Right atrium auricular region (tissue), 2 donors: ENCODE data around the gene RPL35. TPM values are rescaled to one million over a fixed set of nuclear protein-coding genes. Genes with fewer than 3 reads are reported as not detected.

ENCODE experiments used
- DNase-seq: peaks from one replicate; pipeline ENCODE4 v3.0.0-alpha.2; 2019; ENCODE audit warnings: low spot score
- H3K27ac ChIP-seq, 2 donors: fragments of 200-600 bp; sonication (generic); 1 replicate in 1 of 2; 2 replicates in 1 of 2; pipeline ENCODE4 v1.5.1; 2016 to 2019
- H3K27me3 ChIP-seq, 2 donors: fragments of 200-600 bp; sonication (generic); one replicate each; pipeline versions ENCODE4 v1.5.1 to v1.6.0; 2017 to 2019
- H3K36me3 ChIP-seq: fragments of 200-600 bp; sonication (generic); one replicate; pipeline ENCODE4 v1.5.1; 2016
- H3K4me1 ChIP-seq, 2 donors: fragments of 200-600 bp; sonication (generic); one replicate each; pipeline versions ENCODE4 v1.5.1 to v1.6.0; 2017 to 2019
- H3K4me3 ChIP-seq, 2 donors: fragments of 200-600 bp; sonication (generic); 1 replicate in 1 of 2; 2 replicates in 1 of 2; pipeline ENCODE4 v1.5.1; 2017 to 2019; ENCODE audit warnings: mild to moderate bottlenecking in 1 of 2, moderate library complexity in 1 of 2
- H3K9me3 ChIP-seq, 2 donors: fragments of 200-600 bp; sonication (generic); one replicate each; pipeline ENCODE4 v1.5.1; 2019
- CTCF ChIP-seq, 2 donors: fragments of 200-600 bp; sonication (generic); IDR thresholded peaks; one replicate each; pipeline ENCODE4 v1.5.1; 2019; ENCODE audit warnings: antibody characterized with exemption in 2 of 2
- total RNA-seq, 2 donors: library from RNA; depleted of rRNA; stranded (reverse); fragments of >200 nt; gene quantifications; one replicate each; pipeline ENCODE4 v1.1.0, GENCODE V29; 2016

Gene RPL35
- total RNA-seq, 2 donors from 2014 or later = 846 to 1,378 TPM

GRCh38 chr9:124857533-124858162, 4.1 kb downstream of the RPL35 start:
- no peak for TF ChIP-seq CTCF (IDR thresholded peaks at IDR 0.05)
- DNase-seq = no peak
- Histone ChIP-seq H3K4me3 (no peak overlapping the region), H3K27me3 (no peaks in the 10 kb centered on the region), H3K9me3 (no peaks in the 10 kb centered on the region), H3K4me1 (peaks cover 0 to 30% of the 10 kb centered on the region in 2 donors), H3K36me3 (peaks cover 47% of the 10 kb centered on the region), H3K27ac (no peak overlapping the region)

- Histone ChIP-seq H3K9me3 (no peaks in the 10 kb centered on the region), H3K27me3 (no peaks in the 10 kb centered on the region), H3K27ac (no peak overlapping the region), H3K36me3 (peaks cover 47% of the 10 kb centered on the region), H3K4me3 (no peak overlapping the region), H3K4me1 (peaks cover 0 to 36% of the 10 kb centered on the region in 2 donors)
- DNase-seq = no peak
- peak in 1 of 2 donors; percentile 35 for TF ChIP-seq CTCF (IDR thresholded peaks at IDR 0.05)
Observed at GRCh38 chr9:124855944-124856765, 5.6 kb downstream of the RPL35 start.

GRCh38 chr9:124855566-124855943, 6.2 kb downstream of the RPL35 start:
- no peak overlapping the region for H3K27ac ChIP-seq
- peaks cover 41% of the 10 kb centered on the region for H3K36me3 ChIP-seq
- TF ChIP-seq CTCF (IDR thresholded peaks at IDR 0.05) = no peak
- no peaks in the 10 kb centered on the region for H3K9me3 ChIP-seq
- no peak overlapping the region for H3K4me3 ChIP-seq
- H3K4me1 ChIP-seq = peaks cover 0 to 30% of the 10 kb centered on the region in 2 donors
- no peaks in the 10 kb centered on the region for H3K27me3 ChIP-seq
- no peak for DNase-seq

- peaks cover 0 to 23% of the 10 kb centered on the region in 2 donors for H3K4me1 ChIP-seq
- TF ChIP-seq CTCF (IDR thresholded peaks at IDR 0.05) = no peak
- no peak overlapping the region for H3K27ac ChIP-seq
Observed at GRCh38 chr9:124854822-124855221, 6.9 kb downstream of the RPL35 start.

DNA sequence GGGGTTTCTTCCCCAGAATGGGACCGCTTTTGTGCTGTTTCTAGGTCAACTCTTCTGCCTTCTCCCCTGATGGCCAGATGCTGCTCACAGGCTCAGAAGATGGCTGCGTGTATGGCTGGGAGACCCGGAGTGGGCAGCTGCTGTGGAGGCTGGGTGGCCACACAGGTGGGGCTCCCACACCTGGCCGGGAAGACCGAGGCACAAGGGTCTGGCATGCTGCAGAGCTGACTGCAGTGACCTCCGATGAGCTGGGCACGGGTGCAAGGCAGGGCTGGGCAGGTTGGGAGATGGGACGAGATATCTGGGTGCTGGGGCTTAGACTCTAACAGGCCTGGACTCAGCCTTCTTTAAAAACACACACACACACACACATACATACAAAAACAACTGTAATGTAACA, 7.6 kb downstream of the RPL35 start:
- no peak for TF ChIP-seq CTCF (IDR thresholded peaks at IDR 0.05)
- no peaks in the 10 kb centered on the region for H3K27me3 ChIP-seq
- peaks cover 27% of the 10 kb centered on the region for H3K36me3 ChIP-seq
- H3K27ac ChIP-seq = no peak overlapping the region
- peaks cover 0 to 23% of the 10 kb centered on the region in 2 donors for H3K4me1 ChIP-seq
- H3K4me3 ChIP-seq = no peak overlapping the region
- no peak for DNase-seq
- H3K9me3 ChIP-seq = no peaks in the 10 kb centered on the region

More at GRCh38 chr9:124854822-124855221, 6.9 kb downstream of the RPL35 start:
- H3K27me3 ChIP-seq = no peaks in the 10 kb centered on the region
- no peaks in the 10 kb centered on the region for H3K9me3 ChIP-seq
- no peak overlapping the region for H3K4me3 ChIP-seq
- no peak for DNase-seq
- peaks cover 34% of the 10 kb centered on the region for H3K36me3 ChIP-seq
